Psoas muscle (tissue), 8 donors: ENCODE data around the gene PARVB. TPM values are rescaled to one million over a fixed set of nuclear protein-coding genes. Genes with fewer than 3 reads are reported as not detected.

Experiments
- ATAC-seq, 4 donors: fragments of 200-7000 bp; cut with Tn5 transposase; one replicate each; pipeline ENCODE4 v1.9.1; 2020; ENCODE audit warnings: moderate library complexity in 3 of 4, mild to moderate bottlenecking in 2 of 4
- DNase-seq, 2 donors: peaks; one replicate each; pipeline ENCODE4 v3.0.0-alpha.2; 2020
- H3K27ac ChIP-seq: fragments of 200-600 bp; one replicate; pipeline ENCODE4 v1.8.0; 2022
- H3K27me3 ChIP-seq, 3 donors: fragments of 200-600 bp in 1 of 3; one replicate each; pipeline versions ENCODE4 v1.6.1 to v1.8.0; 2013 to 2022; ENCODE audit warnings: low read length in 2 of 3, mild to moderate bottlenecking in 2 of 3, moderate library complexity in 1 of 3; ENCODE audit not compliant: insufficient read depth in 3 of 3
- H3K36me3 ChIP-seq, 2 donors: fragments of 200-600 bp in 1 of 2; one replicate each; pipeline versions ENCODE4 v1.6.1 to v1.8.0; 2013 to 2022; ENCODE audit warnings: low read depth in 1 of 2, mild to moderate bottlenecking in 1 of 2, moderate library complexity in 1 of 2; ENCODE audit not compliant: insufficient read depth in 1 of 2
- H3K4me1 ChIP-seq: fragments of 200-600 bp; one replicate; pipeline ENCODE4 v1.8.0; 2022
- H3K4me3 ChIP-seq: fragments of 200-600 bp; one replicate; pipeline ENCODE4 v1.8.0; 2022; ENCODE audit warnings: mild to moderate bottlenecking
- H3K9me3 ChIP-seq: fragments of 200-600 bp; one replicate; pipeline ENCODE4 v1.8.0; 2022
- WGBS, 3 donors: extraction: QIAGEN DNeasy Blood & Tissue Kit; methylation state at CpG; one replicate each; pipeline versions ENCODE4 v1.1.6 to v1.1.7; 2013; 5-methylcytosine and 5-hydroxymethylcytosine counted together
- intact Hi-C, 2 donors: fragments of 100-400 bp; cut with DNase I; formaldehyde crosslinking; loops; one replicate each; pipeline versions ENCODE4 v1.11.0 to v1.14.2; 2022
- polyA plus RNA-seq, 3 donors: library from polyadenylated mRNA; stranded (reverse); fragments of 200-250 nt; gene quantifications; one replicate each; pipeline ENCODE4 v1.2.3, GENCODE V29; 2013
- total RNA-seq, 4 donors: library from RNA; stranded (reverse); fragmentation: NEBNext Ultra II Directional in 2 of 4; extraction: Animal tissue kit (Norgen Biotek cat#: 25700) in 2 of 4; gene quantifications; one replicate each; pipeline versions ENCODE4 v1.2.1 to v1.2.4, GENCODE V29; 2021 to 2023
- TF ChIP-seq, protein P1 (sequence below): fragments of 200-600 bp; IDR thresholded peaks from one replicate; pipeline ENCODE4 v1.8.0; 2022; ENCODE audit warnings: antibody characterized with exemption
- donor health status: healthy with polysubstance abuse.
- donor health status: DM: no; HTN: no; CAD: no; lungs with moderate emphysema.
- donor health status: Bipolar disorder and iron deficiency.
- donor health status: healthy.
- donor health status: DM: yes; HTN: yes; CAD: no.
- donor health status: DM: no; HTN: no; CAD: no.
- donor health status: DM: no; HTN: no; CAD: no.
- donor health status: DM: yes; HTN: yes; CAD: no.

The PARVB gene
- total and polyA plus RNA-seq, 7 donors: 84.5 to 172 (median 103) TPM

DNA sequence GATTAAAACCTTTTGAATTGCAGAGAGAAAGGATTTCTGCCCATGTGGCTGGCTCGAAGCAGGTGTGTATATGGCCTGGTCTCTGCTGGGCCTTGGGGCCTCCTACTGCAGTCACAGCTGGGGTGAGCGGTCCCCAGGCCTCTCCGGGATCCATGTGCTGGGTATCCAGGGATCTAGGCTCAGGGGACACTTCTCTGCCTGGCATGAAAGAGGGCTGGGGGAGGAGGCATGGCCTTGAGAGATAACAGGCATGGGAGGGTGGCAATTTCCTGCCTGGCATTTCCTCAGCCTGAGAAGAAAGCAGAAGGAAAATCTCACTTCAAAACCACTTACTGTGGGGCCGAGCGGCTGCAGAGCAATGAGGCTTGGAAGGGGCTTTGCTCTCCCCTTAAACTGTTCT is 136.3 kb downstream of the PARVB start:
- DNase-seq (peak in 1 of 2 donors; percentile 30), ATAC-seq (no peak)
- WGBS, 3 donors: 91 to 92% (median 91%) methylated on average over 5 of the region's 5 CpGs
- H3K4me3 ChIP-seq: no peak overlapping the region
- TF ChIP-seq, protein P1, sequence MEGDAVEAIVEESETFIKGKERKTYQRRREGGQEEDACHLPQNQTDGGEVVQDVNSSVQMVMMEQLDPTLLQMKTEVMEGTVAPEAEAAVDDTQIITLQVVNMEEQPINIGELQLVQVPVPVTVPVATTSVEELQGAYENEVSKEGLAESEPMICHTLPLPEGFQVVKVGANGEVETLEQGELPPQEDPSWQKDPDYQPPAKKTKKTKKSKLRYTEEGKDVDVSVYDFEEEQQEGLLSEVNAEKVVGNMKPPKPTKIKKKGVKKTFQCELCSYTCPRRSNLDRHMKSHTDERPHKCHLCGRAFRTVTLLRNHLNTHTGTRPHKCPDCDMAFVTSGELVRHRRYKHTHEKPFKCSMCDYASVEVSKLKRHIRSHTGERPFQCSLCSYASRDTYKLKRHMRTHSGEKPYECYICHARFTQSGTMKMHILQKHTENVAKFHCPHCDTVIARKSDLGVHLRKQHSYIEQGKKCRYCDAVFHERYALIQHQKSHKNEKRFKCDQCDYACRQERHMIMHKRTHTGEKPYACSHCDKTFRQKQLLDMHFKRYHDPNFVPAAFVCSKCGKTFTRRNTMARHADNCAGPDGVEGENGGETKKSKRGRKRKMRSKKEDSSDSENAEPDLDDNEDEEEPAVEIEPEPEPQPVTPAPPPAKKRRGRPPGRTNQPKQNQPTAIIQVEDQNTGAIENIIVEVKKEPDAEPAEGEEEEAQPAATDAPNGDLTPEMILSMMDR: no peak
- peaks cover 0 to 88% of the 10 kb centered on the region in 2 donors for H3K36me3 ChIP-seq
- no peaks in the 10 kb centered on the region for H3K9me3 ChIP-seq
- H3K27me3 ChIP-seq: no peaks in the 10 kb centered on the region
- H3K27ac ChIP-seq: no peak overlapping the region
- intact Hi-C loops: no loop called here
- no peaks in the 10 kb centered on the region for H3K4me1 ChIP-seq

DNA sequence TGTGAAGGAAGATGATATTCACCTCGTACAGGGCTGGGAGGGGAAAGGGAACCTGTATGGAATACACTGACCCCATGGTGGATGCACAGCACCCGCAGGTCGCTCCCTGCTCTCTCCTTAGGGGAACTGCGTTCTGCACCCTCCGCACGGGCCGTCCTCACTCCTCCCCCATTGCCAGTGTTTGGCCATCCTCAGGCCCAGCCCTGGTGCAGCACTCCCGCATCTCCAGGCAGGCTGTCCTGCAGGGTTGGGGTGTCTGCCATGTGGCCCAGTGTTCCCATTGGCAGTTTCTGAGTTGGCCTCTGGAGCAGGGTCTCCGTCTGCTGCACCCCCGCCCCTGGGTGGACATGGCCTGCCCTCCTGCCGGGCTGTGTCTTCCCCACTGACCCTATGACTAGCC is 137.6 kb downstream of the PARVB start:
- Histone ChIP-seq H3K27ac (no peak overlapping the region), H3K36me3 (peaks cover 0 to 85% of the 10 kb centered on the region in 2 donors), H3K4me1 (no peaks in the 10 kb centered on the region), H3K27me3 (no peaks in the 10 kb centered on the region), H3K9me3 (no peaks in the 10 kb centered on the region), H3K4me3 (no peak overlapping the region)
- WGBS, 3 donors: 94 to 99% (median 94%) methylated on average over 11 of the region's 11 CpGs
- peak in 1 of 4 donors; percentile 19 for ATAC-seq
- TF ChIP-seq, protein P1: no peak
- peak in 1 of 2 donors; percentile 41 for DNase-seq
- intact Hi-C loops: no loop called here

DNA sequence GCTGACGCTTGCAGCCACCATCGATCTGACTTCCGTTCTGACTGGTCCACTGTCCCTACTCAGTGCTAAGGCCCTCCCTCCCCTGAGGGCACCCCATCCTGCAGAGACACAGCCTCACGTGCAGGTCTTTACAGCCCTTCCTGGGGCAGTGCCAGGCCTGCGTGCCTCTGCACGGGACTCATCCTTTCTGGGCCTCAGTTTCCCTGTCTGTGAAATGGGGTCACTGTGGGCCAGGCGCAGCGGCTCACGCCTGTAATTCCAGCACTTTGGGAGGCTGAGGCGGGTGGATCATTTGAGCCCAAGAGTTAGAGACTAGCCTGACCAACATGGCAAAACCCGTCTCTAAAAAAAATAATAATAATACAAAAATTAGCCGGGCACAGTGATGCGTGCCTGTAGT is 138.9 kb downstream of the PARVB start:
- intact Hi-C loops: no loop called here

DNA sequence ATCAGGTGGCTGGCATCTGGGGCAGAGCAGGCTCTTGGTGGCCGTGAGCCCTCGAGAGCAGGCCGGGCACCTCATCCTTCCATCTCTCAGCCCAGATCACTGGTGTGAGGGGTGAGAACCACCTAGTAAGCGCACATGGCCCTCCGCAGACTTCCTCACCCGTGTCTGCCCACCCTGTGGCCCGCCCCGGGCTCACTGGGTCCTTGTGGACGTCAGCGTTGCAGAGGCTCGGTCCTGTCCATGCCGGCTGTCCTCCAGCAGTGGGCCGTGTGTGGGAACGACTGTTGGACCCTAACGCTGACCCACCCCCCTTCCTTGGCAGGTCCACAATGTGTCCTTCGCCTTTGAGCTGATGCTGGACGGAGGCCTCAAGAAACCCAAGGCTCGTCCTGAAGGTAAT is 139.4 kb downstream of the PARVB start:
- peaks cover 0 to 81% of the 10 kb centered on the region in 2 donors for H3K36me3 ChIP-seq
- no peak for ATAC-seq
- intact Hi-C loops: no loop called here
- DNase-seq: peak in 1 of 2 donors; percentile 37
- H3K4me1 ChIP-seq: no peaks in the 10 kb centered on the region
- H3K9me3 ChIP-seq: no peaks in the 10 kb centered on the region
- TF ChIP-seq, protein P1: no peak
- 91 to 92% (median 92%) methylated on average over 18 of the region's 18 CpGs for WGBS, 3 donors
- H3K27me3 ChIP-seq: no peaks in the 10 kb centered on the region
- no peak overlapping the region for H3K4me3 ChIP-seq
- no peak overlapping the region for H3K27ac ChIP-seq

More for the DNA sequence above, 138.9 kb downstream of the PARVB start:
- Histone ChIP-seq H3K36me3 (peaks cover 0 to 81% of the 10 kb centered on the region in 2 donors), H3K4me1 (no peaks in the 10 kb centered on the region), H3K4me3 (no peak overlapping the region), H3K27ac (no peak overlapping the region), H3K9me3 (no peaks in the 10 kb centered on the region), H3K27me3 (no peaks in the 10 kb centered on the region)
- TF ChIP-seq, protein P1: no peak
- ATAC-seq: no peak
- DNase-seq: peak in 1 of 2 donors; percentile 38
- 93 to 94% (median 94%) methylated on average over 13 of the region's 13 CpGs for WGBS, 3 donors

DNA sequence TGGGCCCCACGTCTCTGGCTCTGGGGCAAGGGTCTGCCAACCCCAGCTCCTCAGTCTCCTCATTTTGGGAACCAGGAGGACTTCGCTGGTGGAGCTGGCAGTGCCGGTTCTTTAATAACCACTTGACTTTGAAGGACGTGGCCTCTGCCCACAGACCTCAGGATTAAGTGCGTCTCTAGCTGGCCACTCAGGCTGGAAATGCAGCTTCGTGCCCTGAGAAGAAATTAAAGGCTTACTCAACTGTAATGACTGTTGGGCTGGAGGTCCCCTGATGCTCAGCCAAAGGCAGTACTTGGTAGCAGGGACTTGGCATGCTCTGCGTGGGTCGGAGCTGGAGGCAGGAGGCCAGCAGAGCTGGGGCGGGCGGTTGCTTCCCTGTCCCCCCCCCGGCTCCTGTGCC is 139.9 kb downstream of the PARVB start:
- TF ChIP-seq, protein P1: no peak
- peak in 1 of 2 donors; percentile 33 for DNase-seq
- Histone ChIP-seq H3K27me3 (no peaks in the 10 kb centered on the region), H3K36me3 (peaks cover 0 to 81% of the 10 kb centered on the region in 2 donors), H3K27ac (no peak overlapping the region), H3K4me3 (no peak overlapping the region), H3K4me1 (no peaks in the 10 kb centered on the region), H3K9me3 (no peaks in the 10 kb centered on the region)
- no peak for ATAC-seq
- intact Hi-C loops: no loop called here
- 71 to 87% (median 71%) methylated on average over 10 to 11 of the region's 11 CpGs for WGBS, 3 donors
